Left cardiac atrium (tissue), 4 donors: ENCODE data around the gene INPP4B. TPM values are rescaled to one million over a fixed set of nuclear protein-coding genes. Genes with fewer than 3 reads are reported as not detected.
"Not testable (repeated sequence)": the region's sequence is repeated elsewhere in the genome, so short reads cannot be mapped to it uniquely, and the experiment has no call there.

Experiments used
- ATAC-seq, 2 donors: fragments of 200-7000 bp; cut with Tn5 transposase; one replicate each; pipeline ENCODE4 v1.9.1; 2020; ENCODE audit warnings: mild to moderate bottlenecking in 2 of 2, moderate library complexity in 2 of 2
- DNase-seq: peaks from one replicate; pipeline ENCODE4 v3.0.0-alpha.2; 2020
- intact Hi-C, 2 donors: fragments of 100-400 bp; cut with DNase I; formaldehyde crosslinking; loops; one replicate each; pipeline versions ENCODE4 v1.14.1 to v1.15.1; 2022 to 2023
- total RNA-seq, 2 donors: library from RNA; stranded (reverse); fragmentation: NEBNext Ultra II Directional; extraction: Animal tissue kit (Norgen Biotek cat#: 25700); gene quantifications; one replicate each; pipeline ENCODE4 v1.2.1, GENCODE V29; 2021
- donor health status: DM: no; HTN: yes; CAD: no.
- donor health status: DM: no; HTN: yes; CAD: no; lungs with severe emphysema.
- donor health status: DM: yes; HTN: yes; CAD: no.
- donor health status: Dilated cardiomyopathy.

INPP4B gene
- total RNA-seq, 2 donors from 2014 or later = 9.0 to 11.0 TPM

GRCh38 chr4:142701017-142701416, 145.1 kb downstream of the INPP4B start:
- intact Hi-C loops = no loop called here
- ATAC-seq (no peak), DNase-seq (no peak)

DNA sequence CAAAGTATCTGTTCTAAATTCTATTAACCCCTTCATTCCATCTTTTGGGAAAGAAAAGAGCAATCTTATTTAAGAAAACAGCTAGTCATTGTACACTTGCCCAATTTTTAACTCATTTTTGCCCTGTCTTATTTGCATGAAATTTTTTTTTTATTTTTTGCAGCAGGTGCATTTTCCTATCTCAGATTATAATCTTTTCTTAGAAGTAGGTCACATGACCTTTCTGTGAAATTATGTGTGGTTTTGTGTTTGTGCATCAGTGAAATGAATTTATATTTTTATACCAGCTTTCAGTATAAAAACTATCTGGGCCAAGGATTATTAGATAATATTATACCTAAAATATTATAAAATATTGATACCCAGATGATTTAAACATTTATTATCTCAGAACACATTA, 145.6 kb downstream of the INPP4B start:
- no peak for ATAC-seq
- DNase-seq = no peak
- intact Hi-C loops = no loop called here

GRCh38 chr4:142698552-142698951, 147.5 kb downstream of the INPP4B start:
- DNase-seq = no peak
- intact Hi-C loops = no loop called here
- no peak for ATAC-seq

DNA sequence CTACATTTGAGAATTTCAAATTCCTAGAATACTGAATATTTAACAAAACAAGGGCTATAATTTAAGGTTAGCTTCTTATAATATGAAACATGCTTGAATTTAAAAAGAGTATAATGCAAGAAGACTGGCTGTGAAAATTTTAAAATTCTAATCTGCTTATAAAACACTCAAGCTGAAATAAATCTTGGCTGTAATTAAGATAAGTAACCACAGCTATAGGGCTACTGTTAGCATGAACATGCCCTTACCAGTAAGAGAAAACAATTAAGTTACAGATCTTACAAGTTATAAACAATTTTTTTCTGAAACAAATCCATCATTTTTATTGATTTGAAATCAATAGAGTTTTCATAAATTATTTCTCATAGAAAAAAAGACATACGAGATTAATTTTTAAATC, 148.2 kb downstream of the INPP4B start:
- intact Hi-C loops = no loop called here
- DNase-seq = no peak
- no peak for ATAC-seq

GRCh38 chr4:142697320-142697719, 148.8 kb downstream of the INPP4B start:
- intact Hi-C loops = no loop called here

DNA sequence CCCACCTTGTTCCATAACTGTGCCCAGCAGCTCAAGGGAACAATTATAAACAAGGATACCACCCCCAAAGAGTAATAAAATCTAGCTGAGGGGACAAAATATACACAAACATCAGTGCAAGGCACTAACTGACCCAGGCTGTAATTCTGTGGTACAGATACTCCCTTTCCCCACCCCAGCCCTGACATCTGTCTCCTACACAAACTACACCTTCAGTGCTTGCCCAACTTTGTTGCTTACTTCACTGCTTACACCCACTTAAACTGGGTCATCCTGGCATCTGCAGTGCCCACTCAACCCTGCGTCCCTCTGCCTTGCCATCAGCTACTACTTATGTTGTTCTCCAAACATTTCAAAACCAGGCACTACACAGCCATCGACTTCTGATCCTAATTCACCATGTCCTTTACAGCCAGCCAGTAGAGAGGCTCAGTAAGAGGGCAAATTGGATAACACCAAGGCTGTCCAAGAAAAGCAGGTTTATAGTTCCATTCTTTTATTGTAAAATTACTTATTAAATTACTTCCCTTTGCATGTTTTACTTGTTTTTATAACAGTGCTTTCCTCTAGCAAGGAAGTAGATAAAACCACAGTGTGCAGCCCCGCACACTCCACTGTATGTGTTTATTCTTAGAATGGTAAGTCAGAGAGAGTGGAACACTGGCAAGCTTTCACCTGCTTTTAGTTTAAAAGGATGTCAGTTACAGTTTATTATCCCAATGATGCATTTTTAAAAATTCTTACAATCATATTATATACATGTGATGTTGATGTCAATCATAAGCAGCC, 149.6 kb downstream of the INPP4B start:
- DNase-seq (no peak), ATAC-seq (peak in 1 of 2 donors; percentile 53)
- intact Hi-C loops = no loop called here

More at GRCh38 chr4:142697320-142697719, 148.8 kb downstream of the INPP4B start:
- DNase-seq (no peak), ATAC-seq (no peak)

DNA sequence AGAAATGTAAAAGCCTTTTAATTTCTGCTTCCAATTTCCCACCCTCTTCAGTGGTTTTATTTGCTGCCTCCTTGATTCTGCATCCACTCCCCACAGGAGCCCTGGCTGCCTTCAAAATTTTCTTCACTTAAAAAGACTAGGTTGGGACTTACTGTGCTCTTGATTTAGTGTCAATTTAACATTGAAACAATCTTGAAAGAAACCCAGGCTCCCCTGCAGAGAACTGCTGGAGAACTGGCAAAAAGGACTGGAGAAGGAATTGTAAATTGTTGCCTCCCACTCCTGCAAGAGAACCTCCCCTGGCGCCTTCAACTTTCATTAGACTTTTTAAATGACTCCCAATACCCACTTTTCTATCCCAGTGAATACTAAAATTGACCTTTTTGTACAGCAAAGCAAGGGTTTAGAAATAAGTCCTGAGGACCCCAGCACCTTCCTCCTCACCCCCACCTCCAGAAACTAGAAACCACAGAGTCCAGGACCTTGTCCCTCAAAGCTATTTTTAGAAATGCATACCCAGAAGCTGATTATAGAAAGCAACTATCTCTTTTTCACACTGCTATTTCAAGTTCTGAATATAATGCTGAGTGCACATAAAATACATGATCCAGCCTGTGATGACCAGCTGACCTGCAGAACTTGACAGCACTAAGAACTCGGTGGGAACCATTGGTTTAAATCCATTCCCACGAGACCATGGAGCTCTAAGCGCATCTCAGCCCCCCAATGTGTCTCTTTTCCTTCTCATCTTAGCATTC, 155.5 kb downstream of the INPP4B start:
- ATAC-seq (no peak), DNase-seq (no peak)
- intact Hi-C loops = no loop called here

- DNase-seq (no peak), ATAC-seq (no peak)
- intact Hi-C loops = no loop called here
Measured at GRCh38 chr4:142687547-142688275, 158.4 kb downstream of the INPP4B start.

DNA sequence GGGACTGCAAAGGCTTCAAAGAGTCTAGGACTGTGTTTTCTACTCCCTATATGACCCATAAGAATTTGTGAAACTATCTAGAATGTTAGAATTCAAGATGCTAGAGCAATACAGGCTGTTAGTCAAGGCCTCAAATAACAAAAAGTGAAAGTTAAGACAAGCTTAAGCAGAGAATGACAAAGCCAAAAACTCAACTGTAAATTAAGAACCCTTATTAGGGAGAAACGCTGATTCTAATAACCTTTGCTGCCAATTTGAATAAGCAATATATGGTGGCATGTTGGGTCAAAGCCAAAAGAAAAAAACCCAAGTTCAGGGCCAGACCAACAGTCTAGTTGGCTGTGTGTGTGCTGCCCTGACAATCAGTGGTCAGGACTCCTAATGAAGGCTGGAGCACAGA, 160.0 kb downstream of the INPP4B start:
- no peak for DNase-seq
- ATAC-seq = no peak
- intact Hi-C loops = no loop called here

GRCh38 chr4:142683997-142684396, 162.1 kb downstream of the INPP4B start:
- intact Hi-C loops = no loop called here
- DNase-seq (no peak), ATAC-seq (no peak)

DNA sequence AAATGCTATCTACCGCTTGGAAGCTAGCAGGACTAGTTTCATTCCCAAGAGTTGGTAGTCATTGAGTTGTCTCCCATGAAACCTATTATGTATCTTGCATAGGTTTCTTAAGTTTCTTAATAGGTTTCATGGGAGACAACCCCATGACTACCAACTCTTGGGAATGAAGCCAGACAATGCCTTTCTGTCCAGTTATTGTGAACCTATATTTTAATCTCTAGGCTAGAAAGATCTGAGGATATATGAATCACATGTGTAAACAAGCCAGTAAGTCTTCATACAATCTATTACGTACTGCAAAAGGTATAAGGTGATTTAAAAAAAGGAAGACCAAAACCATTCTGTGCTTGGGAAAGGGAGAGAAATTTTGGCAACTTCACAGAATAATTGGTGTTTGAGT, 162.6 kb downstream of the INPP4B start:
- intact Hi-C loops = no loop called here
- DNase-seq (no peak), ATAC-seq (no peak)

DNA sequence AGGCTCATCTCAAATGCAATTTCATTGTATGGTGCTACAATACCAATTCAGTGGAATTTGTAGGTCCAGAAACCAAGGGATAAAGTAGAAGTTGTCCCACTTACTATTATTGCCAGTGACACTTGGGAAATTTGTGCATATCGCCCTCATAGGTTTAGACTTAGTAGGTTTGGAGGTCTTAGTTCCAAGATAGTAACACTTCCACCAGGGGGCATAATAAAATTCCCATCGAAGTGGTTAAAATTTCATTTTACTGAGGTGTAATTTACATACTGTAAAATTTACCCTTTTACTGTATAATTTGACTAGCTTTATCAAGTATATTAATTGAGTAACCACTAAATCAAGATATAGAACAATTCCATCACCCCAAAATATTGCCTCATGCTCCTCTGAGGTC, 174.6 kb downstream of the INPP4B start:
- intact Hi-C loops = no loop called here
- ATAC-seq = no peak
- DNase-seq = no peak

DNA sequence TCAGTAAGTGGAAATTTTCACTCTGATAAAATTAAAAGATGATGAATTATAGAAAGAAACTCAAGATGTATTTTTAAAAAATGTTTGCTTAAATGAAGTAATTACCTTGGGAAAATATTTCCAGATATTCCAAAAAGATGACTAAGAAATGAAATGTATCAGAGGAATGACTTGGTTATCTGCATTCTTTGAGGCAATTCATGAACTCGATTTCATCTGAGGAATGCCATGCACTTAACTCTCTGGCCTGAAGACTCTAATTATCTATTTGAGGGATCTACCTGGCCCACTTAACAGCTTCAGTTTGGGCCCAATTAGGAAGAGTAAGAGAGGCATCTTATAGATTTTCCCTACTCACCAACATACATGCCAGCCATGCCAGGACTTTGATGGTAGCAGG, 182.3 kb downstream of the INPP4B start:
- intact Hi-C loops = no loop called here
- DNase-seq (no peak), ATAC-seq (no peak)

GRCh38 chr4:142660728-142661127, 185.4 kb downstream of the INPP4B start:
- no peak for ATAC-seq
- no peak for DNase-seq
- intact Hi-C loops = no loop called here

GRCh38 chr4:142656178-142656577, 189.9 kb downstream of the INPP4B start:
- ATAC-seq (no peak), DNase-seq (no peak)
- intact Hi-C loops = no loop called here

DNA sequence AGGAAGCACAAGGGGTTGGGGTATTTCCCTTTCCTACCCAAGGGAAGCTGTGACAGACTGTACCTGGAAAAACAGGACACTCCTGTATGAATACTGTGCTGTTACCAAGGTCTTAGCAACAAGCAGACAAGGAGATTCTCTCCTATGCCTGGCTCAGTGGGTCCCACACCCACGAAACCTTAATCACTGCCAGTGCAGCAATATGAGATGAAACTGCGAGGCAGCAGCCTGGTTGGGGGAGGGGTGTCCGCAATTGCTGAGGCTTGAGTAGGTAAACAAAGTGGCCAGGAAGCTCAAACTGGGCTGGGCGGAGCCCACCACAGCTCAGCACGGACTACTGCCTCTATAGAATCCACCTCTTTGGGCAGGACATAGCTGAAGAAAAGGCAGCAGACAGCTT, 197.7 kb downstream of the INPP4B start:
- intact Hi-C loops = no loop called here
- DNase-seq (no peak), ATAC-seq (no peak)

DNA sequence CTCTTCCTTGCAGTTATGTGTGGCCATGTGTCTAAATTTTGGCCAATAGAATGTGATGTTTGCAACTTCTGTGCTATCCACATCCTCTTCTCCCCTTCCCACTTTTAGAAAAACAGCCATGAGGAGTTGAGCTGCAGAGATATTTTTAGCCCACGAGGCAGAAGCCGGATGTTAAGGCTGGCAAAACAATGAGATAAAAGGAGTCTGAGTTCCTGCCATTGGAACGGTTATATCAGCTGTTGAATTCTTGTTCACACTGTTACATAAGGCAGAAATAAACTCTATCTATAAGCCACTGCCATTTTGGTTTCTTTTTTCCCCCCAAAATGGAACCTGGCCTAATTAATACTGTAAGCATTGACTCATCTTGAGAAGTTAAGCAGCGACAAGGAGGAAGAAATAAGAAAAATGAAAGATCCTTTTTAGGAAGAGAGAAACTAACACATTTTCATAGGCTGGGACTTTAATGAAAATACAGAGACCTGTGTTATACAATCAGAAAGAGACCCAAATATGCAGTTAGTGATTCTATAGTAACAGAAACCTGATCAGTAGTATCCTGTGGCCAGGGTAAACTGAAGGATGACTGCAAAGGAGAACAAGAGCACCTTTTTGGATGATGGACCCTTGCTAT, 200.5 kb downstream of the INPP4B start:
- DNase-seq (no peak), ATAC-seq (peak; percentile 51 to 65)
- intact Hi-C loops = no loop called here

- DNase-seq, intact Hi-C loops: not testable (repeated sequence)
- peak in 1 of 2 donors; percentile 53 for ATAC-seq
Measured at GRCh38 chr4:142644628-142645027, 201.5 kb downstream of the INPP4B start.

- DNase-seq = no peak
- no peak for ATAC-seq
- intact Hi-C loops = no loop called here
Measured at GRCh38 chr4:142637614-142638013, 208.5 kb downstream of the INPP4B start.

- ATAC-seq (no peak), DNase-seq (no peak)
- intact Hi-C loops = no loop called here
Measured at GRCh38 chr4:142631836-142632235, 214.3 kb downstream of the INPP4B start.
